Measurements from ENCODE around the gene FGF6. TPM values are rescaled to one million over a fixed set of nuclear protein-coding genes. Genes with fewer than 3 reads are reported as not detected.

Gene FGF6
- polyA plus RNA-seq, 1 of the 3 experiments (the other 2 are of a cell fraction), result not detected

GRCh38 chr12:4478933-4479332 is 33.3 kb upstream of the FGF6 start:
- POLR2A ChIA-PET, result no interaction called here
- Histone ChIP-seq H2AFZ (ENCODE audit: low read depth) (no peak overlapping the region), H3F3A (replicated peaks; ENCODE audit: insufficient read depth) (no peaks in the 10 kb centered on the region), H3K4me3 (ENCODE audit: low read depth in 2 of 2, low read length in 1 of 2) (no peak overlapping the region), H3K9me3 (no peaks in the 10 kb centered on the region), H3K9ac (no peak overlapping the region), H3K79me2 (ENCODE audit: insufficient read depth) (no peaks in the 10 kb centered on the region), H3K36me3 (replicated peaks in 1 of 2; ENCODE audit: control insufficient read depth in 1 of 2, insufficient read depth in 2 of 2, low read length in 1 of 2) (no peaks in the 10 kb centered on the region), H4K20me1 (ENCODE audit: insufficient read depth) (no peaks in the 10 kb centered on the region), H3K4me2 (no peak overlapping the region), H3K9me2 (no peaks in the 10 kb centered on the region), H3K27me3 (ENCODE audit: insufficient read depth) (no peaks in the 10 kb centered on the region; the same call in 1 of the 2 replicates), H3K27ac (ENCODE audit: low read depth in 2 of 2, low read length in 1 of 2) (no peak overlapping the region), H3K4me1 (ENCODE audit: control insufficient read depth in 1 of 2, insufficient read depth in 2 of 2, low read depth in 1 of 2, low read length in 1 of 2) (no peaks in the 10 kb centered on the region; a peak in 1 of 4 replicates)
- WGBS (ENCODE audit: low lambda C conversion rate), result 10% methylated on average over 3 of the region's 3 CpGs
- DNase-seq, result no peak
- CTCF ChIA-PET, result no interaction called here
- TF ChIP-seq RXRA (IDR thresholded peaks at IDR 0.05; ENCODE audit: borderline replicate concordance, low read depth) (no peak), TEAD4 (IDR thresholded peaks at IDR 0.05; ENCODE audit: borderline replicate concordance, insufficient read depth) (no peak), YY1 (IDR thresholded peaks at IDR 0.05; ENCODE audit: low read depth) (no peak), RFX5 (IDR thresholded peaks at IDR 0.05; ENCODE audit: low read length) (no peak), JUND (IDR thresholded peaks at IDR 0.05) (no peak), CTCF (IDR thresholded peaks at IDR 0.05) (no peak), TAF1 (IDR thresholded peaks at IDR 0.05; ENCODE audit: borderline replicate concordance, low read depth, low read length) (no peak), EP300 (IDR thresholded peaks at IDR 0.05; ENCODE audit: borderline replicate concordance in 1 of 2, low read depth in 1 of 2, low read length in 1 of 2) (no peak), CHD2 (IDR thresholded peaks at IDR 0.05; ENCODE audit: low read length, partially characterized antibody) (no peak), MXI1 (IDR thresholded peaks at IDR 0.05; ENCODE audit: low read depth, low read length) (no peak), MAX (IDR thresholded peaks at IDR 0.05; ENCODE audit: low read depth) (no peak), ELF1 (IDR thresholded peaks at IDR 0.05) (no peak)

GRCh38 chr12:4477129-4477528 is 31.5 kb upstream of the FGF6 start:
- no peaks in the 10 kb centered on the region for H3K9me3 ChIP-seq
- POLR2A ChIA-PET, result no interaction called here
- no peak overlapping the region for H3K4me2 ChIP-seq
- 42% methylated on average over 2 of the region's 2 CpGs for WGBS (ENCODE audit: low lambda C conversion rate)
- CTCF ChIA-PET, result no interaction called here
- DNase-seq, result no peak
- no peaks in the 10 kb centered on the region for H3F3A ChIP-seq (replicated peaks; ENCODE audit: insufficient read depth)
- TF ChIP-seq POLR2AphosphoS5 (IDR thresholded peaks at IDR 0.05; ENCODE audit: low read depth, low read length) (no peak), CHD2 (IDR thresholded peaks at IDR 0.05; ENCODE audit: low read length, partially characterized antibody) (no peak)
- H3K27ac ChIP-seq (ENCODE audit: low read depth in 2 of 2, low read length in 1 of 2), result no peak overlapping the region
- no peak overlapping the region for H3K9ac ChIP-seq
- no peaks in the 10 kb centered on the region for H4K20me1 ChIP-seq (ENCODE audit: insufficient read depth)
- H2AFZ ChIP-seq (ENCODE audit: low read depth), result no peak overlapping the region
- H3K9me2 ChIP-seq, result no peaks in the 10 kb centered on the region
- H3K36me3 ChIP-seq (replicated peaks in 1 of 2; ENCODE audit: control insufficient read depth in 1 of 2, insufficient read depth in 2 of 2, low read length in 1 of 2), result no peaks in the 10 kb centered on the region
- no peak overlapping the region for H3K4me3 ChIP-seq (ENCODE audit: low read depth in 2 of 2, low read length in 1 of 2)
- H3K4me1 ChIP-seq (ENCODE audit: control insufficient read depth in 1 of 2, insufficient read depth in 2 of 2, low read depth in 1 of 2, low read length in 1 of 2), result no peaks in the 10 kb centered on the region
- H3K79me2 ChIP-seq (ENCODE audit: insufficient read depth), result no peaks in the 10 kb centered on the region
- H3K27me3 ChIP-seq (ENCODE audit: insufficient read depth), result no peaks in the 10 kb centered on the region; the same call in 1 of the 2 replicates
